A172 (cell line): ENCODE measurements around the gene PKD2. TPM values are rescaled to one million over a fixed set of nuclear protein-coding genes. Genes with fewer than 3 reads are reported as not detected.

Experiments used
- DNase-seq: peaks from one replicate; pipeline ENCODE4 v3.0.0-alpha.2; 2015; ENCODE audit warnings: low spot score
- total RNA-seq: library from RNA; depleted of rRNA; stranded (reverse); fragments of >200 nt; shearing (Covaris generic); gene quantifications from 2 replicates; pipeline ENCODE4 v1.2.3, GENCODE V29; 2014

PKD2 gene
- total RNA-seq, 1 experiment from 2014 or later: 42.4 TPM

GRCh38 chr4:88027611-88028608, 20.5 kb downstream of the PKD2 start:
- DNase-seq: peak; percentile 78

GRCh38 chr4:88028946-88029345, 21.5 kb downstream of the PKD2 start:
- no peak for DNase-seq

GRCh38 chr4:88029556-88029955, 22.1 kb downstream of the PKD2 start:
- DNase-seq: no peak

GRCh38 chr4:88030565-88031310, 23.3 kb downstream of the PKD2 start:
- no peak for DNase-seq

- DNase-seq: peak; percentile 45
Observed at GRCh38 chr4:88033309-88033708, 25.9 kb downstream of the PKD2 start.

- DNase-seq: no peak
Observed at GRCh38 chr4:88035292-88035691, 27.9 kb downstream of the PKD2 start.

- DNase-seq: no peak
Observed at GRCh38 chr4:88037447-88037846, 30.0 kb downstream of the PKD2 start.

- DNase-seq: no peak
Observed at GRCh38 chr4:88037936-88038335, 30.5 kb downstream of the PKD2 start.

- peak; percentile 13 for DNase-seq
Observed at GRCh38 chr4:88040707-88041106, 33.3 kb downstream of the PKD2 start.

GRCh38 chr4:88041626-88042025, 34.2 kb downstream of the PKD2 start:
- DNase-seq: no peak

- DNase-seq: no peak
Observed at GRCh38 chr4:88043001-88043400, 35.6 kb downstream of the PKD2 start.

- DNase-seq: no peak
Observed at GRCh38 chr4:88043586-88044340, 36.3 kb downstream of the PKD2 start.

GRCh38 chr4:88045021-88045420, 37.6 kb downstream of the PKD2 start:
- DNase-seq: no peak

- DNase-seq: no peak
Observed at GRCh38 chr4:88054229-88054628, 46.8 kb downstream of the PKD2 start.

- peak; percentile 59 for DNase-seq
Observed at GRCh38 chr4:88054901-88055300, 47.5 kb downstream of the PKD2 start.

- DNase-seq: no peak
Observed at GRCh38 chr4:88058295-88058694, 50.9 kb downstream of the PKD2 start.

- no peak for DNase-seq
Observed at GRCh38 chr4:88059766-88060165, 52.3 kb downstream of the PKD2 start.

GRCh38 chr4:88060431-88060830, 53.0 kb downstream of the PKD2 start:
- DNase-seq: no peak

GRCh38 chr4:88062311-88062710, 54.9 kb downstream of the PKD2 start:
- no peak for DNase-seq

GRCh38 chr4:88062843-88063242, 55.4 kb downstream of the PKD2 start:
- no peak for DNase-seq

- DNase-seq: no peak
Observed at GRCh38 chr4:88063634-88064296, 56.3 kb downstream of the PKD2 start.
